Fibroblast of skin of scalp (primary cell): Measurements from ENCODE around the gene IL36A.

ENCODE experiments used
- DNase-seq: peaks from one replicate; pipeline ENCODE4 v3.0.0-alpha.2; 2013

Gene IL36A

DNA sequence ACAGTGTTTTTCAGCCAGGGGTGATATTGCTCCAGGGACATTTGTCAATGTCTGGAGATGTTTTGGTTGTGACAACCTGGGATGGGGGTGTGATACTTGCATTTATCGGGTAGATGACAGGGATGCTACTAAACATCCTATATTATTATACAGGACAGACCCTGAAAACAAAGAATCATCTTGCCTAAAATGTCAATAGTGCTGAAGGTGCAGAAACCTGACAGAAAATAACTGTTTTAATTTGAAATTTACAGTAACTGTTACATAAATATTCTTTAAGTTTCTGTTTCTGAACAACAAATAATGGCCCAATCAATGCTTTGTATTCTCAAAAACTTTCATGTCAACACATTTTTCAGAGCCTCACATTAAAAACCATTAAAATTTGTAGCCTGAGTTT is 2.0 kb downstream of the IL36A start:
- no peak for DNase-seq

DNA sequence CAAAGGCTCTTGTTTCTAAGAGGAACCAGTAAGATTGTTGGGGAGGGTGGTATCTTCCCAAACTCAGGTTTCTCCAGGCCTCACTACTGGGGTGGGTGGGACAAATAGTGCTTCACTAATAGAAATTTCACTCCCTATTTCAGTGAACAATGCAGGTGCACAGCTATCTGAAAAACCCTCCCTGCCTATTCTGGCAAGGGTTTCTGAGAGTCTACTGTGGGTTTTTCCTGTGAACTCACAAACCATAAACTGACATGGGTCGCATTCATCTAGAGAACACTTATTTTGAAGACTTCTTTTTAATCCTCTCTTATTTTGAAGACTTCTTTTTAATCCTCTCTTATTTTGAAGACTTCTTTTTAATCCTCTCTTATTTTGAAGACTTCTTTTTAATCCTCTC is 4.4 kb downstream of the IL36A start:
- DNase-seq: no peak

DNA sequence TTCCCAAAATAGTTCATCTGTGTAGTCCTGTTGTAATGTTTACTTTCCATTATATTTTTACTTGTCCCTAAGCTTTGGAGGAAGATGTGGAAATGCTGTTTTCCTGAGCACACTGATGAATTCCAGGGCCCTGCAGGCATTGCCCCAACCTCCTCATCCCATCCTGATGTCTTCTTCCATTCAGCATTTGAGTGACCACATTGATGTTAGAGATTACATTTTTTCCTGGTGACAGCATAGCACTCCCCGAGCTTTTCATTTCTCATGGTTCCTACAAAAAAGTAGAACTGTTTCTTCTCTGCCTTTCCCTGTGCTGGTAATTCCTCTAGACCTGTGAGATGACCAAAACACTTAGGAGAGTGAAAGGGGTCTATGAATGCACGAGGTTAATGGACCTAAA is 4.8 kb downstream of the IL36A start:
- DNase-seq: peak; percentile 26

DNA sequence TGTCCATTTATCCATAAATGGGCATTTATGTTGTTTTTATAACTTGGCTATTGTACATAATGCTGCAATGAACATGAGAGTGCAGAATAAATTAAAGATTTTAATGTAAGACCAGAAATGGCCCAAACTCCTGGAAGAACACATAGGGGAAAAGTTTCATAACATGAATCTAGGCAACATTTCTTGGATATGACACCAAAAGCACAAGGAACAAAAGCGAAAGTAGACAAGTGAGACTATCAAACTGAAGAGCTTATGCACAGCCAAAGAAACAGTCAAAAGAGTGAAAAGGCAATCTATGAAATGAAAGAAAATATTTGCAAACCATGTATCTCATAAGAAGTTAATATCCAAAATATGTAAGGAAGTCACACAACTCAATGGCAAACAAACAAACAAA is 5.8 kb downstream of the IL36A start:
- no peak for DNase-seq

DNA sequence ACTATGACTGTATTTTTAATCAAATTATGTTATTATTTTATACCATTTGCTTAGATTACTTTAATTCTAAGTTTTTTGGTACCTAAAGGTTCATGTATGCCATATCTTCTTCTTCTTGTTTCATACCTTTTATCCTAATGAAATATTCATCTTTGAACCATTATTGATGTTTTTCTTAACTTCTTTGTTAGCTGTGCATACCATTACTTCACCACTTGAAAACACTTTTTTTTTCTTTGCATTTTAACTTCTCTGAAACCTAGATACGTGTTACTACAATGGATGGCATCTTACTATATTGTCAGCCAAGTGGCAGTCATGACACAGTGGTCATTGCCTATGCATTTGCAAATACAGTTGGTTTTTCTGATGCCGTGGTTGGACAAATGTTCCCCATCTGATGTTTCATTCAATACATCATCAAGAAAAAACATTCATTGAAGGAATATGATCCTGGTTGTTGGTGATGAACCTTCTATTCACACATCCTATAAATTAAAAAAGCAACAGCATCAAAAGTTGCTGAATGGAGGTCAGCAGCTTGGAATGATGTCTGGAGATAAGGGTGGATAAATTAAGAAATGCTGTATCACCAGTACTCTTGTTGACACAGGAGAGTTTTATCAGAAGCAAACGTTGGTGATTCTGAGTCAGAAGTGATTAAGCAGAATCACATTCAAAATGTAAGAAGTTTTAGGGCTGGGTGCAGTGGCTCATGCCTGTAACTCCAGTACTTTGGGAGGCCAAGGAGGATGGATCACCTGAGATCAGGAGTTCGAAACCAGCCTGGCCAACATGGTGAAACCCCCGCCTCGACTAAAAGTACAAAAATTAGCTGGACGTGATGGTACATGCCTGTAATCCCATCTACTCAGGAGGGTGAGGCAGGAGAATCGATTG is 7.4 kb downstream of the IL36A start:
- peak; percentile 26 for DNase-seq

DNA sequence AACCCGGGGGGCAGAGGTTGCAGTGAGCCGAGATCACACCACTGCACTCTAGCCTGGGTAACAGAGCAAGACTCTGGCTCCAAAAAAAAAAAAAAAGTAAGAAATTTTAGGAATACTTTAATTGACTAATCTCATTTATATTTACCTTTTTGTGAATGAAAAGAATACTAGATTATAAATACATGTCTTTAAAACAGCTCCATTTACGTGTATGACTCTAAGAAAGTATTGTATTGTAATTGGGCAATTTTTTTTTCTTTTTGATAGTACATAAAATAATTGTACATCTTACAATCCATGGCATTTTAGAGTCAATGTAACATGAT is 8.0 kb downstream of the IL36A start:
- DNase-seq: no peak

DNA sequence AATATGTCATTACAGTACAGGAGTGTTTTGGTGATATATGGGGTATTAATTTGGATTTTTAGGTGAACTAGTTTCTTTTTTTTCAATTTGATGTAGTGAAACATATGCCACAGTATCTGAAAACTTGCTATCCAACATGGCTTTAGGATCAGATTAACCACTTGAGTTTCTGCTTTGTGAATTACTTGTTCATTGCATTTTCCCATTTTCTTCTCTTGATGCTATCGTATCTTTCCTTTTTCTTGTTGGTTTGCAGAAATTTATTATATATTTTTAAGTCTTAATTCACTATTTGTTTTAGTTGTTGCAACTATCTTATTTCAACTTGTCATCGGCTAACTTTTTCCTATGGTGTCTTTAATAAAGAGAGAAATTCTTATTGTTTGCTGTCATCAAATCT is 8.8 kb downstream of the IL36A start:
- no peak for DNase-seq

DNA sequence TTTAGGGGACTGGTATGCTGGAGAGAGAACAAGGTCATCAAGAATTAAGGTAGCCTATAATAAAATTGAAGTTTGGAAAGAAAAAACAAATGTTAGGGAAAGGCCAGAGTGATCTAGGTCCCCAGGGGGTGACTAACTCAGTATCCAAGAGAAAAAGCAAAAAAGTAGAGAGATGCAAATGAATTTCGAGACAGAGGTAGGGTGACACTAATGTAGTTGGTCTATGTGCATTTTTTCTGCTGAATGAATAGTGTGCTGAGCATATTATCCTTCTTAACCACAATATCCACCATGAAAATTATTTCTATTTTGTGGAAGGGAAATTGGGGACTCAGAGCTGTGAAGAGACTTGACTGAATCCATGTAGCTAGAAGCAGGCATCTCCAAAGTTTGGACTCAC is 9.8 kb downstream of the IL36A start:
- no peak for DNase-seq

DNA sequence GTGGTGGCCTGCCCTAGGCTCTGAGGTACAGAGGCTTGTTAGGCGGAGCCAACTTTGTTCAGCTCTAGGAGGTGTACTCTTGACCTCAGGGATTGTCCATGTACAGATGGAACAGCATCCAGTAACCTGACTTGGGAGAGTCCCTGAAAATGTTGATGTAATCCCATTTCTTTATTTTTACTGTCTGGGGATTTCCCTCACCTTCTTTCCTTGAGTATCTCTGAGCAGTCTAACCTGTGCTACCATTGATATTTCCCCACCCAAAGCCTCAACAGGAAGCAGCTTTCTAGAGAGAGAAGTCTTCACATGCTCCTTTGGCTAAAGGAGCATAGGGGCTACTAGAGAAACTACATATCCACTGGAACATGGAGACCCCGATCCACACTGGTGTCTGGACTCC is 10.4 kb downstream of the IL36A start:
- no peak for DNase-seq

DNA sequence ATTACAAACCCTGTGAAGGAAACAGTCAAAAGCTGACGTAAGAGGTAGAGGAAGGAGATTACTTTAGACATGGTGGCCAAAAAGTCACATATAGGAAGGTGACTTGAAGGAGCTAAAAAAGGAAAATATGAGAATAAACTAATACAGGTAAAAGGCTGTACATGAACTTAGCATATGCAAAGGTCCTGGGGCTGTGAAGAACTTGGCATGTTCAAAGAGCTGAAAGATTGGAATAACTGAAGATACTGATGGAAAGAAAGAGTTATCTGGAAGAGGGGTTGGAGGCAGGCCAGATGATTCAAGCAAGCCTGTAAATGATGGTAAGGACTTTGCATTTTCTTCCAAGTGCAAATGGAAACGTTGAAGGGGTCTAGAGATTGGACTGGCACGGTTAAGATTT is 13.2 kb downstream of the IL36A start:
- no peak for DNase-seq

DNA sequence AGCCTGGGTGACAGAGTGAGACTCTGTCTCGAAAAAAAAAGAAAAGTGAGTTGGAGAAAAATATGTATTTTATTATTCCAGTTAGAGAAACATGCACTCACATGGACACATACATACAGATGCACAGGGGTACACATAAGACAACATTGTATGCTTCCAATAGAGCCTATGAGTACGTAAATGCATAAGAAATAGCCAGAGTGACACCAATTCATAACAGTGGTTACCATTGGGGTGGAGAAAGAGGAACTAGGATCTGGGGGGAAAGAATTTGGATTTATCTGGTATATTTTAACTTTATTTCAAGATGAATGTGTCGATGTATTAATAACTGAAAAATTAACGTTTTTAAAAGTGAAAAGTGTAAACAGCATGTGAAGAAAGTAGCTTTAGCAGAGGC is 16.1 kb downstream of the IL36A start:
- no peak for DNase-seq

DNA sequence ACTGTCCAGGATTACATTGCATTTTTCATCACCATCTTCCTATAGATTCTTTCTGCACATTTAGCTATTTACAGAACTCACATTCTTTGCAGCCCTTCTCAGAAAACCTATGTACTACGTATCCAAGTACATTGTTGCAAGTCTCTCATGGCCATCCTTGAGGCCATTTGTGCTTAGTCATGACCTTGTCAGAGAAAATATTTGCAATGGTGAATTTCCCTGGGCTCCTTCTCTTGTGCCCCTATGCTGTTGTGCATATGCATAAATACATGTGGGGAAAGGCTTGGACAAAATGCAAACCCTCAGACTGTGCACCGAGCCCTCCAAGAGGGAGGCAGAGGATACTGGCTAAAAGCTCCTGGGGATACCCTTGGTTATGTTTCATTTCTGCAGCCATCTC is 19.5 kb downstream of the IL36A start:
- DNase-seq: no peak

DNA sequence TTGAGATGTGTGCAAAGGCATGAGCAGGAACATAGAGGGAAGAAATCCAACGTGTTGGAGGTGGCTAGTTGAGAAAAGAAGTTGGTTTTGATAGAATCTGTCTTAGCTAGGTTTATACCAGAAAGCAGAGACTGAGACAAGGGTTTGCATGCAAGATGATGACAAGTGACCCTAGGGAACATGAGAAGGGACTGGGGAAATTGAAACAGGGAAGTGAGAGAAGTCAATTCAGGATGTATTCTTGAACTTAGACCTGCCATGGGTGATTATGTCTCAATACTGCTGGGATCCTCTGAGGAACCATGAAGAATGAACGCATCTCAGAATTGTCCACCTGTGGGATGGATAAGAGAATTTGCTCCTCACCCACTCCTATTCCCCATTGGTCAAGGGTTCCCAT is 20.5 kb downstream of the IL36A start:
- DNase-seq: no peak

DNA sequence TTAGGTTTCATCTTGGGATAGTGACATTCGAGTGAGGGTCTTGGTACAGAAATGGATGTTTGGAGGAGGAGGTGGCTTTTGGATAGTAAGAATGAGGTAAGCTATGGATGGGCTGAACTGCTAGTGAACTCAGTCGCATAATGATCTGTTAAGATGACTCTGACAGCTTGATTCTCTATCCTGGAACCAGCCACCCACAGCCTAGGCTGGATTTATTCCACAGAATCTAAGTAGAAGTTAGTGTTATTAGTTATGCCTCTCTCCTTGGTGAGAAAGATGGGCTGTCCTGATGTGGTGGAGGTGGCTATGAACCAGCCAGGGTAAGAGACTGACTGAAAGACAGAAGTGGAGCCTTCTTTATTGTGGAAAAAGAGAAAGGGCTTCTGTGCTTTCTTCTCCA is 22.4 kb downstream of the IL36A start:
- no peak for DNase-seq

DNA sequence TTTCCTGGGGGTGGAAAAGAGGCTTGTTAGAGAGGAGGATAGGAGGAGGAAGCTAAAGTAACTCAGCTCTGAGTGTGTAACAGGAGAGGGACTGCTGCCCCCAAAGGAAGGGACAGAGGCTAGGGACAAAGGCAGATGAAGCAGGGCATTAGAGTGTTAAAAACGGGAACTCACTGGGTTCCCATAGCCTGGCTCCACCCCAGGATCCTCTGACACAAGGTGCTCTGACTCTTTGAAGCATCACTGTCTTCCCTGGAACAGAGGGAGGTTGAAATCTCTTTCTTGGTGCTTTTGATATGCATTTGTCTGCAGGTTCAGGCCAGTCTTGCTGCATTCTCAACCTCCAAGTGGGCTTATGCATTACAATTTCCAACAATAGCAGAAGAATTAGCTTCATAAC is 22.9 kb downstream of the IL36A start:
- no peak for DNase-seq

DNA sequence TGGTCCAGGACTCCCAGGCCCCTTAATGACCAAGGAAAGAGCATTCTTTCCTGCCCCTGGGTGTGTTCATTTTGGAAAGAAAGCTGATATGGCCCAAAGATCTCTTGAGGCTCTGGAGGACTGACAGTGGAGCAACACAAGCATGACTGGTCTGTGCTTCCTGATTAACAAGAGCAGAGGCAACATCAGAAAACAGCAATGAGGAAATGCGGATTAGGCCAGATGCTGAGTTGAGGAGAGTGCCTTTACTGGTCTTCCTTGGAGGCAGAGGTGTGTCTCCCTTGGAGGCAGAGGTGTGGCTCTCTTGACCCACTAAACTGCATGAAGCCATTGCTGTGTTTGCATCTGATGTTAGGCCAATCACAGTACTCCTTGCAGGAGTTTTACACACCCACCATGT is 27.5 kb downstream of the IL36A start:
- no peak for DNase-seq

DNA sequence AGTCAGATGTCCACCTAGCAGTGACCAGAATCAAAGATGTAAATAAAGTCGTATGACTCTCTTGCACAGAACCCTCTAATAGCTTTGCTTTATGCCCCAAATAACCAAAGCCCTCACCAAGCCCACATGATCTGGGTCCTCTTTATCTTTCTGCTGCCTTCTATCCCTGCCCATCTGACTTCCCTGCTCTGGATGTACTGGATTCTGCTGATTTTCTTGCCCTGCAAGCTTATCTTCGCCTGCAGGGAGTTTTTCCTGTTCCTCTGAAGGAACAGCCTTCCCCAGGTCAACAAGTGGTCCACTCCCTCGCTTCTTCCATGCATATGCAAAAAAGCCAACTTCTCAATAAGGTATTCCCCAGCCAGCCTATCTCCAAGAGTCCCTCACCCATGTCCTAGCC is 28.8 kb downstream of the IL36A start:
- DNase-seq: no peak

DNA sequence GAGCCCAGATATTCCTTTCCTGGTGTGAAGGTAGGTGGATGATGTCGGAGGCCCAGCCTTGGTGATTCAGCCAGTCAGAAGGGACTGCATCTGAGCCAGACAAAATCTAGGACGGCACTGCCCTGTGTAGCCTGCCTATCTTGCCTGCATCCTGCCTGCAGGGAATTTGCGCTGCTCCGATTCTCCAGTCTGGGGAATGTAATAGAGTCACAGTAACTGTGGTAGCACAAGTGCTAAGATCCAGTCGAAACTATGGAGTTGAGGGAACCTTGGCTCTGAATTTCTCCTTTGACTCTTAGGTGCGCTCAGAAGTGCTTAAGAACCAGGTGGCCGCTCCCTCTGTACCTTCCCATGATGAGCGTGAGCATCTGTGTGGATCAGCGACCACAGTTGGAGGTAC is 31.5 kb downstream of the IL36A start:
- DNase-seq: no peak

DNA sequence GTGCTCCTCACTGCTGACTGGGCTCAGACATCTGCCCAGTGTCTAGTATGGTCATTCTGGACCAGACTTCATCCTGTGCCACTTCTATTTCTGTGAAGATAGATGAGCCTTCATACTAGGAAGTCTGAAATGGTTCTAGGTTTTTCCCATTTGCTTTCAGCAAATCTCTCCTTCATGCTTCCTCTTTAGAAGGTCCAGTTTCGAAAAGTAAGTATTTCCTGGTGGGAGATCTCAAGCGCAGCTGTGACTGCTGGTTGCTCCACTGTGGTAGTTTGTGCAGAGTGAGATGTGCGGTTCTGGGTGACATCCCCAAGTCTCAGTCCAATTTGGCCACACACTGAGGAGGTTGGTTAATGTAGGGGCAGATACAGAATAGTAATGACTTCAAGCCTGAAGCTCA is 33.0 kb downstream of the IL36A start:
- DNase-seq: no peak

DNA sequence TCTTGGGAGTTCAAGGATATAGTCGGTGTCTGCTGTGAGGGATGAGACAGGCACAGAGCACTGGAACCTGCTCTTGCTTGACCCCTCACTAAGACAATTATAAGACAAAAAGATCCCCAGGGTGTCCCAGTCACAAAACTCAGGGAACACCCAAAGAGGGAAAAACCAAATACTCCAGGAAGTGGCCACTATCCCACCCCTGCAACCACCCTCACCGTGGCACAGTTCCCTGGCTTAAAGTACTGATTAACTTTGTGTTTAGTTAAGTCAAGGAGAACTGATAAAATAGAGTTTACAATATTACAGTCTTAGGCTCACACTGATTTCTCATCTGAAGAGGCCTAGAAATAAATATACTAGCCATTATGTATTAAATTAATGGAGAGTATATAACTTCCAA is 33.9 kb downstream of the IL36A start:
- no peak for DNase-seq

DNA sequence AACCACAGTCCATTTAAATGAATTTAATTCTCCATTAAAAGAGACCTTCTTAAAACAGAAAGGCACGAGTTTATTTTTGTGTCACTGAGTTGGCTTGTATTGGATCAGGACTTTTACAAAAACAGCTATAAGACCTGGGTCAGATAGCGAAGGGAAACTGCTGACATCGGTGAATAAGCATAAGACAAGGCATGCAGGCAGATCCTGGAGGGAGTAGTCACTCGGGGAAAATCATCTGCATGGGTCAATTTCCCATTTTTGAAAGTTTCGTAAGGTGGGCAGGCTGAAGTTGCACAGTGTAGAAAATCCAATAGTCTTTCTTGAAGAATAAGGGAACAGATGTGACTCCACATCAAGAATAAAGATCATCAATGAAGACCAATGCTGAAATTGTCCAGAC is 34.5 kb downstream of the IL36A start:
- DNase-seq: no peak

DNA sequence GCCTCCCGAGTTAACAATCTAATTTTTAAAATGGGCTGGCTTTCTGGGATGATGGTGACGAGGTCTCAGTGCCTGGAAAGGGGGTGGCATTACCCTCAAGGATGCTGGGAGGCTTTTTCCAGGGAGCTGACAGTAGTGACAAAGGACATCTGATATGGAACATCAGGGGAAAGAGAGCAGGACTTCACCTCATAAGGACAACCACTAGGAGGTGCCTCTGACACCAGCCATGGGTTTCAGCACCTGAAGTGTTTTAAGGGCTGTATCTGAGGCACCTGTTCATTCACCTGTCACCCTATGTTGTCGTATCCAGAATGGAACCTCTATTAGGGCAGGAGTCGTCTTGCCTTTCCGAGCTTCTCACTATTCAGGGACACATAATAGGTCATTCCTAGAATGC is 36.6 kb downstream of the IL36A start:
- DNase-seq: no peak

DNA sequence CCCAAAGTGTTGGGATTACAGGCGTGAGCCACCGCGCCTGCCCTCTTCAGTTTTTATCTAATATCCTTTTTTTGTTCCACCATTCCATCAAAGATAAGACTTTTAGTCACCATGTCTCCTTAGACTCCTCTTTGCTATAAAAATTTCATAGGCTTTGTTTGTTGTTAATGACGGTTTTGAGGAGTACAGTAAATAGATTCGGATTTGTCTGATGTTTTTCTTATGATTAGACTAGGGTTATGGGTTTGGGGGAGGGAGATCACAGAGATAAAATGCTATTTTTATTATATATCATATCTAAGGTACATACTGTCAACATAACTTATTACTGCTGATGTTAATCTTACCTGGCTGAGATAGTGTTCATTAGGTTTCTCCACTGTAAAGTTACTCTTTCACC is 41.2 kb downstream of the IL36A start:
- no peak for DNase-seq

DNA sequence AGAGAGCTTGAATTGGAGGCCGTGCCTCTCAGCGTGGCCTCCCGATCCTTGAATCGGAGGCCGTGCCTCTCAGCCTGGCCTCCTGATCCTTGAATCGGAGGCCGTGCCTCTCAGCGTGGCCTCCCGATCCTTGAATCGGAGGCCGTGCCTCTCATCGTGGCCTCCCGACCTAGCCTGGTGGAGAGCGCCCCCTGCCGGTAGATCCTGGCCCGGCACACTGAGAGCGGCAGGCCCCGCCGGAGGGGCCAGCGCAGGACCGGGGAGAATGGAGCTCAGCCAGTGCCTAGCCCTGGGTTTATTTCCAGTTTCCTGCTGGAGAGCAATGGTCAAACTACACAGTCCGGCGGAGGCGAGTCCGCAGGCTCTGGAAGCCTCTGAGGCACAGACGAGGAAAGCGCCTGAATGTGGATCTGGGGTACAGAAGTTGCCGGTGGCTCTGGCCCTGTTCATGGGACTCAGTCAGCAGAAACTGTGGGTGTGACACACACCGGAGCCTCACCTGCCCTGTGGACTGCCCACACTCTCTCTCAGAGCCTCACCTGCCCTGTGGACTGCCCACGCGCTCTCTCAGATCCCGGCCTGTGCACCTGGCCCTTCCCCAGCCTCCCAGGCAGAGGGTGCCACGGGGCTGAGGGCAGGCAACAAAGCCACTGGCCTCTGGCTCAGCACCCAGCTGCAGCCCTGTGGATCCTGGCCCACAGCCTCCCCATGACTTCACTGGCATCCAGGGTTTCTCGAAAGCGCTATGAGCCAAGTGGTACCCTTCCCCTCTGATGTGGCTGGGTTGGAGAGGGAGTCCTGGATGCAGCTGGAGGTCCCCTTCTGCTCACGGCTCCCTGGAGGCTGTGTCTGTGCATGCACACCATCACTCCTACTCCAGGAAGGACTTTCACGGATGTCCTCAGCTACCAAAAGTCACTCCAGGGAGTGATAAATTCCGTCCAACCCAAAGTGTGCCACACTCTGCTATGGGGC is 45.9 kb downstream of the IL36A start:
- DNase-seq: no peak
